H1 (cell line): ENCODE measurements around the gene TEX54. TPM values are rescaled to one million over a fixed set of nuclear protein-coding genes. Genes with fewer than 3 reads are reported as not detected.

Experiments used
- CTCF ChIA-PET: fragments of 300-600 bp; sonication (Branson Sonifier 250); formaldehyde crosslinking; loops from one replicate; lab custom pipeline; 2021; ENCODE audit not compliant: partially characterized antibody; lab: Charles Lee
- POLR2A ChIA-PET: fragments of 300-600 bp; sonication (Branson Sonifier 250); formaldehyde crosslinking; loops from one replicate; lab custom pipeline; 2021; ENCODE audit warnings: inconsistent platforms; ENCODE audit not compliant: partially characterized antibody; lab: Charles Lee
- DNase-seq, 2 experiments: peaks; one replicate each; pipeline versions ENCODE4 v3.0.0 to v3.0.0-alpha.2; 2010 to 2022; ENCODE audit warnings: low spot score in 2 of 2, low read depth in 1 of 2, mixed read lengths in 1 of 2
- FAIRE-seq: peaks from 2 replicates; lab custom pipeline; 2011; peaks lifted over from hg19 to GRCh38; lab: Jason Lieb, UNC
- H2AFZ ChIP-seq: 2 replicates; pipeline ENCODE4 v1.8.1; 2012; ENCODE audit warnings: low read length, inconsistent platforms
- H2AK5ac ChIP-seq: 2 replicates; pipeline ENCODE4 v1.6.1; 2013; ENCODE audit warnings: low read depth, low read length
- H2BK120ac ChIP-seq: replicated peaks from 2 replicates; pipeline ENCODE3; 2013; ENCODE audit warnings: low read depth, low read length, inconsistent platforms
- H2BK12ac ChIP-seq: 2 replicates; pipeline ENCODE4 v1.6.1; 2013; ENCODE audit warnings: low read depth, low read length
- H2BK15ac ChIP-seq: 2 replicates; pipeline ENCODE4 v1.6.1; 2013; ENCODE audit warnings: low read length
- H2BK20ac ChIP-seq: 2 replicates; pipeline ENCODE4 v1.6.1; 2013; ENCODE audit warnings: low read length
- H2BK5ac ChIP-seq: 2 replicates; pipeline ENCODE4 v1.6.1; 2013; ENCODE audit warnings: low read depth, low read length
- H3K14ac ChIP-seq: 2 replicates; pipeline ENCODE4 v1.6.1; 2013; ENCODE audit warnings: inconsistent platforms; ENCODE audit not compliant: insufficient read length
- H3K18ac ChIP-seq: 2 replicates; pipeline ENCODE4 v1.6.1; 2013; ENCODE audit warnings: low read length; ENCODE audit errors: extremely low read depth
- H3K23ac ChIP-seq: 2 replicates; pipeline ENCODE4 v1.6.1; 2013; ENCODE audit warnings: inconsistent platforms; ENCODE audit not compliant: insufficient read length
- H3K23me2 ChIP-seq: 2 replicates; pipeline ENCODE4 v1.6.1; 2013; ENCODE audit warnings: low read depth, low read length
- H3K27ac ChIP-seq: 2 replicates; pipeline ENCODE4 v1.6.1; 2011; ENCODE audit warnings: low read depth, low read length, inconsistent platforms
- H3K27me3 ChIP-seq, 4 experiments: replicated peaks in 1 of 4; 1 replicate in 1 of 4; 2 replicates in 3 of 4; pipeline versions ENCODE4 v1.6.1 to v1.8.1; 2011 to 2013; ENCODE audit warnings: low read length in 3 of 4, mild to moderate bottlenecking in 3 of 4, inconsistent platforms in 2 of 4, mixed read lengths in 2 of 4, moderate library complexity in 1 of 4; ENCODE audit not compliant: control insufficient read depth in 3 of 4, insufficient read depth in 3 of 4; ENCODE audit errors: extremely low read depth in 1 of 4
- H3K36me3 ChIP-seq, 4 experiments: 2 replicates each; pipeline versions ENCODE4 v1.6.1 to v1.8.1; 2011 to 2013; ENCODE audit warnings: mild to moderate bottlenecking in 4 of 4, low read length in 3 of 4, moderate library complexity in 2 of 4, control low read depth in 1 of 4, inconsistent platforms in 1 of 4; ENCODE audit not compliant: insufficient read depth in 4 of 4, control insufficient read depth in 2 of 4
- H3K4ac ChIP-seq: replicated peaks from 2 replicates; pipeline ENCODE3; 2013; ENCODE audit warnings: low read length, low read depth, mixed read lengths, inconsistent platforms; ENCODE audit not compliant: insufficient read length
- H3K4me1 ChIP-seq, 4 experiments: replicated peaks in 1 of 4; 1 replicate in 1 of 4; 2 replicates in 3 of 4; pipeline versions ENCODE4 v1.6.1 to v1.8.1; 2011 to 2013; ENCODE audit warnings: low read length in 3 of 4, inconsistent platforms in 2 of 4, mixed read lengths in 1 of 4; ENCODE audit not compliant: insufficient read depth in 4 of 4, control insufficient read depth in 3 of 4
- H3K4me2 ChIP-seq, 2 experiments: 2 replicates each; pipeline versions ENCODE4 v1.6.1 to v1.8.1; 2011 to 2013; ENCODE audit warnings: low read depth in 2 of 2, low read length in 2 of 2, control low read depth in 1 of 2, inconsistent platforms in 1 of 2, mild to moderate bottlenecking in 1 of 2; ENCODE audit not compliant: insufficient read depth in 1 of 2
- H3K4me3 ChIP-seq, 4 experiments: fragments of 200-600, 300-600 bp in 1 of 4; sonication (generic), shearing (Covaris generic), sonication (Bioruptor Twin) in 1 of 4; 2 replicates each; pipeline versions ENCODE4 v1.5.1 to v1.8.1; 2011 to 2016; ENCODE audit warnings: low read length in 4 of 4, low read depth in 3 of 4, control low read depth in 2 of 4, inconsistent platforms in 2 of 4, mild to moderate bottlenecking in 2 of 4, mixed read lengths in 1 of 4, moderate library complexity in 1 of 4; ENCODE audit not compliant: insufficient read depth in 2 of 4; ENCODE audit errors: extremely low read depth in 1 of 4
- H3K56ac ChIP-seq: replicated peaks from 2 replicates; pipeline ENCODE3; 2013; ENCODE audit warnings: low read depth, mild to moderate bottlenecking, mixed read lengths, low read length, inconsistent platforms; ENCODE audit not compliant: insufficient read length
- H3K79me1 ChIP-seq: 2 replicates; pipeline ENCODE4 v1.6.1; 2013; ENCODE audit warnings: low read depth, low read length, control low read depth
- H3K79me2 ChIP-seq, 2 experiments: 2 replicates each; pipeline versions ENCODE4 v1.6.1 to v1.8.1; 2012 to 2013; ENCODE audit warnings: low read length in 2 of 2, mild to moderate bottlenecking in 2 of 2, inconsistent platforms in 1 of 2; ENCODE audit not compliant: insufficient read depth in 2 of 2, control insufficient read depth in 1 of 2
- H3K9ac ChIP-seq, 4 experiments: replicated peaks in 1 of 4; 1 replicate in 1 of 4; 2 replicates in 3 of 4; pipeline versions ENCODE4 v1.6.1 to v1.8.1; 2011 to 2013; ENCODE audit warnings: low read depth in 3 of 4, low read length in 3 of 4, control low read depth in 2 of 4, mild to moderate bottlenecking in 2 of 4, moderate library complexity in 2 of 4, inconsistent platforms in 1 of 4; ENCODE audit errors: extremely low read depth in 1 of 4
- H3K9me3 ChIP-seq, 2 experiments: 2 replicates each; pipeline versions ENCODE4 v1.6.1 to v1.8.1; 2012 to 2013; ENCODE audit warnings: mild to moderate bottlenecking in 2 of 2, moderate library complexity in 2 of 2, control low read depth in 1 of 2, inconsistent platforms in 1 of 2, low read depth in 1 of 2, low read length in 1 of 2, mixed read lengths in 1 of 2; ENCODE audit not compliant: insufficient read depth in 2 of 2
- H4K20me1 ChIP-seq, 2 experiments: replicated peaks in 1 of 2; 2 replicates each; pipeline versions ENCODE3 to v1.8.1; 2011 to 2013; ENCODE audit warnings: inconsistent platforms in 2 of 2, low read length in 2 of 2, mild to moderate bottlenecking in 1 of 2; ENCODE audit not compliant: insufficient read depth in 2 of 2, control insufficient read depth in 1 of 2
- H4K5ac ChIP-seq: 2 replicates; pipeline ENCODE4 v1.6.1; 2013; ENCODE audit warnings: low read length, low read depth, mixed read lengths, inconsistent platforms; ENCODE audit not compliant: insufficient read length
- H4K8ac ChIP-seq: 2 replicates; pipeline ENCODE4 v1.8.0; 2013; ENCODE audit warnings: mild to moderate bottlenecking, moderate library complexity, low read length, inconsistent platforms; ENCODE audit not compliant: insufficient read depth; ENCODE audit errors: extremely low read depth
- H4K91ac ChIP-seq: replicated peaks from 2 replicates; pipeline ENCODE3; 2013; ENCODE audit warnings: low read length, mixed read lengths, inconsistent platforms; ENCODE audit not compliant: insufficient read length
- CTBP2 ChIP-seq: IDR thresholded peaks from 2 replicates; pipeline ENCODE4 v1.7.0; 2011; ENCODE audit warnings: borderline replicate concordance, mild to moderate bottlenecking, moderate library complexity, mixed read lengths, low read length; ENCODE audit not compliant: insufficient read depth, insufficient read length
- GABPA ChIP-seq: IDR thresholded peaks from 2 replicates; pipeline ENCODE4 v1.6.1; 2011; ENCODE audit warnings: mild to moderate bottlenecking, low read length, moderate library complexity, borderline replicate concordance; ENCODE audit not compliant: insufficient read depth
- HDAC2 ChIP-seq, 2 experiments: fragments of 300-600 bp in 1 of 2; sonication (generic) in 1 of 2; IDR thresholded peaks; 2 replicates each; pipeline ENCODE4 v1.6.1; 2011 to 2012; ENCODE audit warnings: low read depth in 2 of 2, low read length in 2 of 2, mild to moderate bottlenecking in 2 of 2, moderate library complexity in 2 of 2, borderline replicate concordance in 1 of 2, inconsistent platforms in 1 of 2
- NRF1 ChIP-seq: IDR thresholded peaks from 2 replicates; pipeline ENCODE4 v1.6.1; 2011; ENCODE audit warnings: mild to moderate bottlenecking, low read depth, low read length, improper control_type of control experiment
- TAF7 ChIP-seq: optimal IDR thresholded peaks from 2 replicates; pipeline ENCODE3; 2011; ENCODE audit warnings: low read depth, mild to moderate bottlenecking, inconsistent platforms, low read length, moderate library complexity, borderline replicate concordance
- whole genome bisulfite sequencing, 2 experiments: shearing (Covaris generic) in 1 of 2; methylation state at CpG; one replicate each; pipeline versions ENCODE4 v1.1.6 to v1.1.7; 2013 to 2015; ENCODE audit warnings: low lambda C conversion rate in 2 of 2, mixed read lengths in 2 of 2, inconsistent platforms in 1 of 2, low coverage in 1 of 2, missing lambda C conversion rate in 1 of 2; ENCODE audit not compliant: insufficient replicate concordance in 2 of 2, insufficient coverage in 1 of 2, insufficient read length in 1 of 2; ENCODE audit errors: extremely low coverage in 1 of 2, missing lambda C conversion rate in 1 of 2; 5-methylcytosine and 5-hydroxymethylcytosine counted together
- polyA plus RNA-seq, 7 experiments: library from polyadenylated mRNA; depleted of rRNA in 3 of 7; stranded (reverse) in 5 of 7; unstranded in 2 of 7; fragments of >200 nt in 5 of 7; fragments of 200-250 nt in 2 of 7; gene quantifications; 1 replicate in 5 of 7; 2 replicates in 1 of 7; 4 replicates in 1 of 7; pipeline versions ENCODE4 v1.2.1 to v1.2.3, GENCODE V29; 2011 to 2013; ENCODE audit warnings: missing spikeins in 2 of 7, mixed read lengths in 2 of 7
- total RNA-seq: library from RNA; stranded (reverse); fragmentation: NEBNext Ultra II Directional; extraction: Animal tissue kit (Norgen Biotek cat#: 25700); gene quantifications from 2 replicates; pipeline ENCODE4 v1.2.1, GENCODE V29; 2021

TEX54 gene
- total and polyA plus RNA-seq, 2 of the 8 experiments (the other 6 are each of a cell fraction or from before 2014, with no cell fraction given), result 1.2 TPM; not detected in 1

DNA sequence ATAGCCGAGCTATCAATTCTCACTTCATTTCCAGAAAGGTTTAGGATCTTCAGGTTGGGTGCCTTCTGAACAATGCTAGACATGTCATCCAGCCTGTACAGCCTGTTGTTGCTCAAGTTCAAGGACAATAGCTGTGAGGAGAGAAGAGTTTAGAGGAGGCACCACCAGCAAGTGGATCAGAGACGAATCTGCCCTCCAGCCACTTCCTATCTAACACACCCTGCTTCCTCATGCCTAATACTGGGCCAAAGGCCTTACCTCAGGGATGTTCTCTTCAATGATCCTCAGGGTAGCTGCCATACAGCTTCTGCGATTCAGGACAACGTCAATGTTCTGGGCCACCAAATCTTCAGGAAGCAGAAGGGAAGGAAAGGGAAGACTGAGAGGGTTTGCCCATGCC, 31.6 kb downstream of the TEX54 start:
- Histone ChIP-seq H2AK5ac (no peak overlapping the region), H4K8ac (no peak overlapping the region), H2BK15ac (no peak overlapping the region), H3K27ac (no peak overlapping the region), H4K91ac (no peak overlapping the region), H3K4ac (no peak overlapping the region), H3K23ac (no peak overlapping the region), H2BK5ac (no peak overlapping the region), H4K20me1 (peaks cover 2 to 3% of the 10 kb centered on the region in 2 experiments), H3K18ac (no peak overlapping the region), H3K4me2 (no peak overlapping the region), H3K9ac (no peak overlapping the region), H3K79me1 (peaks cover 6% of the 10 kb centered on the region; the same call in 1 of the 2 replicates), H2AFZ (no peak overlapping the region), H3K79me2 (peaks cover 5 to 18% of the 10 kb centered on the region in 2 experiments; a peak in 3 of 4 replicates), H3K23me2 (peaks cover 4% of the 10 kb centered on the region; the same call in 1 of the 2 replicates), H2BK120ac (no peak overlapping the region), H3K36me3 (peaks cover 29 to 61% (median 43%) of the 10 kb centered on the region in 4 experiments), H3K4me3 (no peak overlapping the region), H3K4me1 (peaks cover 0 to 2% (median 0%) of the 10 kb centered on the region in 4 experiments; a peak in 1 of 7 replicates), H4K5ac (no peak overlapping the region), H3K27me3 (no peaks in the 10 kb centered on the region), H3K56ac (no peak overlapping the region), H3K14ac (no peak overlapping the region), H2BK12ac (no peak overlapping the region), H3K9me3 (no peaks in the 10 kb centered on the region), H2BK20ac (no peak overlapping the region)
- FAIRE-seq, result no peak
- 93% methylated on average over 4 of the region's 4 CpGs; no CpG with 5 or more reads in 1 of the 2 experiments for WGBS, 2 experiments
- no peak for TF ChIP-seq CTBP2
- no peak for TF ChIP-seq GABPA
- TF ChIP-seq HDAC2 (IDR thresholded peaks at IDR 0.05; ENCODE audit: borderline replicate concordance in 1 of 2, low read depth in 2 of 2, low read length in 2 of 2), result no peak
- TF ChIP-seq NRF1, result no peak
- TF ChIP-seq TAF7, result no peak
- POLR2A ChIA-PET, result interaction anchor here (0.7 to 10.0 kb wide), 21 partner anchors 10 to 136 kb away, joined by 3 to 251 read pairs (median 4); partner anchors contain the start of genes C11orf98, CSKMT, HNRNPUL2 and TMEM179B
- DNase-seq, result no peak
- CTCF ChIA-PET, result interaction anchor here (0.7 to 3.8 kb wide), 4 partner anchors 11 to 188 kb away, joined by 3 to 15 read pairs (median 3); partner anchors contain the start of gene ROM1
